ENCODE results near the gene CD14. TPM values are rescaled to one million over a fixed set of nuclear protein-coding genes. Genes with fewer than 3 reads are reported as not detected.
"Not testable (repeated sequence)": the region's sequence is repeated elsewhere in the genome, so short reads cannot be mapped to it uniquely, and the experiment has no call there.

Gene CD14
- total and polyA plus RNA-seq, 8 donors, result 4.3 to 45.8 (median 14.7) TPM

DNA sequence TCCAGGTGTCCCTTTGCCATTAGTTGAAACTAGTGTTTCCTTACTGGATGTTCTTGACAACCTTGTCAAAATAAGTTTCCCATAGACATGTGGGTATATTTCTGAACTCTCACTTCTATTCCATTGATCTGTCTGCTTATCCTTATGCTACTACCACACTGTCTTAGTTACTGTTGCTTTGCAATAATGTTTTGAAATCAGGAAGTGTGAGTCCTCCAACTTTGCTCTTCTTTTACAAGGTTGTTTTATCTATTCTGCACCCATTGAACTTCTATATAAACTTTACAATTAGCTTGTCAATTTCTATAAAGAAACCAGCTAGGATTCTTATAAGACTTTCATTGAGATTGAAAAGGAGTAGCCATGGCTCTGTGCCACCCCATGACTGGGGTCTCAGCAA lies 24.3 kb downstream of the CD14 start:
- Histone ChIP-seq H3K27ac (no peak overlapping the region), H3K4me1 (no peaks in the 10 kb centered on the region), H3K27me3 (no peaks in the 10 kb centered on the region), H3K9me3 (no peaks in the 10 kb centered on the region), H3K36me3 (no peaks in the 10 kb centered on the region), H3K4me3 (no peak overlapping the region)
- ATAC-seq, result no peak
- no peak for TF ChIP-seq CTCF (IDR thresholded peaks at IDR 0.05)
- DNase-seq, result no peak
- FAIRE-seq, result no peak
- intact Hi-C loops (cut with DNase I), result no loop called here

DNA sequence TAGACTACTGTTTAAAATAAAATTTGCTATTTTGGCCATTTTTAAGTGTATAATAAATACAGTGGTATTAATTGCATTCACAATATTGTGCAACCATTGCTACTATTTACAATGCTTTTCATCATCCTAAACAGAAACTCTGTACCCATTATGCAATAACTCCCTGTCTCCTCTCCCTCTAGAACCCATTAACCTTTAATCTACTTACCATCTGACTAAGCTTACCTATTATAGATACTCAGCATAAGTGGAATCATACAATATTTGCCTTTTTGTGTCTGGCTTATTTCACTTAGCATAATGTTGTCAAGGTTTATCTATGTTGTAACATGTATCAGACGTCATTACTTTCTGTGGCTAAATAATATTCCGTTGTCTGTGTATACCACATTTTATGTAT lies 25.9 kb downstream of the CD14 start:
- intact Hi-C loops (cut with DNase I), result no loop called here
- TF ChIP-seq CTCF (IDR thresholded peaks at IDR 0.05), result no peak
- H3K4me1 ChIP-seq, result no peaks in the 10 kb centered on the region
- 73 to 84% methylated on average over 2 of the region's 2 CpGs for WGBS, 2 donors
- no peaks in the 10 kb centered on the region for H3K27me3 ChIP-seq
- ATAC-seq, result no peak
- no peak for FAIRE-seq
- no peaks in the 10 kb centered on the region for H3K36me3 ChIP-seq
- H3K9me3 ChIP-seq, result no peaks in the 10 kb centered on the region
- no peak overlapping the region for H3K4me3 ChIP-seq
- no peak overlapping the region for H3K27ac ChIP-seq
- no peak for DNase-seq

DNA sequence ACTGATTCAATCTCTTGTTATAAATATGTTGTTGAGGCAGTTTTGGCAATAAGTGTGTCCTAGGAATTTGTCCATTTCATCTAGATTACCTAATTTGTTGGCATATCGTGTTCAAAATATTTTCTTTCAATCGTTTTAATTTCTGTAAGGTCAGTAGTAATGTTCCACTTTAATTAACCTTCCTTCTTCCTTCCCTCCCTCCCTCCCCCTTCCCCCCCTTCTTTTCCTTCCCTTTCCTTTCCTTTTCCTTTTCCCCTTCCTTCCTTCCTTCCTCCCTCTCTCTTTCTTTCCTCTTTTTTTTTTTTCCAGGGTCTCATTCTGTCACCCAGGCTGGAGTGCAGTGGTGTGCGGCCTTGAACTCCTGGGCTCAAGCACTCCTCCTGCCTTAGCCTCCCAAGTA lies 27.1 kb downstream of the CD14 start:
- ATAC-seq (no peak), DNase-seq (no peak), FAIRE-seq (no peak)
- no peak overlapping the region for H3K4me3 ChIP-seq
- TF ChIP-seq CTCF (IDR thresholded peaks at IDR 0.05), result no peak
- WGBS, 2 donors, result 73 to 76% methylated on average over 3 of the region's 3 CpGs
- H3K9me3 ChIP-seq, result no peaks in the 10 kb centered on the region
- H3K36me3 ChIP-seq, result no peaks in the 10 kb centered on the region
- intact Hi-C loops (cut with DNase I), result no loop called here
- H3K4me1 ChIP-seq, result no peaks in the 10 kb centered on the region
- H3K27me3 ChIP-seq, result no peaks in the 10 kb centered on the region
- no peak overlapping the region for H3K27ac ChIP-seq

GRCh38 chr5:140603734-140604133 lies 29.2 kb downstream of the CD14 start:
- H3K4me3 ChIP-seq, result no peak overlapping the region
- 87% methylated on average over 2 of the region's 2 CpGs for WGBS, 2 donors
- TF ChIP-seq CTCF (IDR thresholded peaks at IDR 0.05), result no peak
- H3K4me1 ChIP-seq, result no peaks in the 10 kb centered on the region
- no peaks in the 10 kb centered on the region for H3K36me3 ChIP-seq
- H3K9me3 ChIP-seq, result no peaks in the 10 kb centered on the region
- no peak overlapping the region for H3K27ac ChIP-seq
- intact Hi-C loops (cut with DNase I), result no loop called here
- FAIRE-seq, result no peak
- no peak for DNase-seq
- ATAC-seq, result no peak
- no peaks in the 10 kb centered on the region for H3K27me3 ChIP-seq

DNA sequence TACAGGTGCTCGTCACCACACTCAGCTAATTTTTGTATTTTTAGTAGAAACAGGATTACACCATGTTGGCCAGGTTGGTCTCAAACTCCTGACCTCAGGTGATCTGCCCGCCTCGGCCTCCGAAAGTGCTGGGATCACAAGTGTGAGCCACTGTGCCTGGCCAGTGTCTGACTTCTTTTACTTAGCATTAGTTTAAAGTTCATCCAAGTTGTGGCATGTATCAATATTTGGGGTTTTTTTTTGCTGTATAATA lies 29.6 kb downstream of the CD14 start:
- H3K9me3 ChIP-seq; H3K4me1 ChIP-seq; DNase-seq; H3K4me3 ChIP-seq; H3K36me3 ChIP-seq; H3K27me3 ChIP-seq; FAIRE-seq; H3K27ac ChIP-seq; intact Hi-C loops (cut with DNase I); ATAC-seq: not testable (repeated sequence)
- 91 to 93% methylated on average over 4 of the region's 4 CpGs for WGBS, 2 donors

DNA sequence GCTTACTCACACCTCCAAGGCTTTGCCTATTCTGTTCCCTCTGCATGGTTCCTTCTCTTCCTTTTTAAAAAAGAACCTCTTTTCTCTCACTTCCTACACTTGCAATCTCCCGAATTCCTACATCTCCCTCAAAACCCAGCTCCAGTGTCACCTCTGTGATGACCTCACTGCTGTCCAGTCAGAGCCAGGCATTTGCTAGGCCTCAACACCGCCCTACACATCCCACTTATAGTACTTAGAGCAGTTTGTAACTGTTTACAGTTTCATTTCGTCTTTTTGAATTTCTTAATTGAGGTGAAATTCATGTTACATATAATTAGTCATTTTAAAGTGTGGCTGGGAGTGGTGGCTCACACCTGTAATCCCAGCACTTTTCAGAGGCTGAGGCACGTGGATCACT lies 30.8 kb downstream of the CD14 start:
- no peak for DNase-seq
- intact Hi-C loops (cut with DNase I), result no loop called here
- no peak overlapping the region for H3K27ac ChIP-seq

More for the DNA sequence above, 30.8 kb downstream of the CD14 start:
- Histone ChIP-seq H3K9me3 (no peaks in the 10 kb centered on the region), H3K4me1 (no peaks in the 10 kb centered on the region), H3K36me3 (no peaks in the 10 kb centered on the region), H3K27me3 (no peaks in the 10 kb centered on the region), H3K4me3 (no peak overlapping the region)
- no peak for FAIRE-seq
- peak in 2 of 4 donors; percentile 47 to 66 for ATAC-seq
- 69 to 78% methylated on average over 4 of the region's 4 CpGs for WGBS, 2 donors
- TF ChIP-seq CTCF (IDR thresholded peaks at IDR 0.05), result no peak

Data from pancreas (tissue), 10 donors.